DND-41 (cell line): Measurements from ENCODE around the gene SUN1.
A peak's percentile ranks its signal among the peaks of the same experiment; 100 is the strongest.

ENCODE experiments used
- ATAC-seq: fragments of 200-7000 bp; cut with Tn5 transposase; 3 replicates; pipeline ENCODE4 v1.9.1; 2021; ENCODE audit warnings: low read depth; ENCODE audit not compliant: insufficient read depth
- DNase-seq: peaks from one replicate; pipeline ENCODE4 v3.0.0-alpha.2; 2020
- H2AFZ ChIP-seq: 2 replicates; pipeline ENCODE4 v1.6.0; 2012; ENCODE audit warnings: low read depth, low read length
- H3K27ac ChIP-seq: 2 replicates; pipeline ENCODE4 v1.5.1; 2012; ENCODE audit warnings: low read length, inconsistent platforms
- H3K27me3 ChIP-seq: fragments of 200-600 bp; sonication (generic); 2 replicates; pipeline ENCODE4 v1.6.0; 2012; ENCODE audit warnings: low read length, mild to moderate bottlenecking, inconsistent platforms; ENCODE audit not compliant: insufficient read depth, poor library complexity
- H3K36me3 ChIP-seq: 2 replicates; pipeline ENCODE4 v1.5.1; 2012; ENCODE audit warnings: low read length, inconsistent platforms; ENCODE audit not compliant: insufficient read depth
- H3K4me1 ChIP-seq: 2 replicates; pipeline ENCODE4 v1.5.1; 2012; ENCODE audit warnings: mild to moderate bottlenecking, low read length; ENCODE audit not compliant: insufficient read depth
- H3K4me2 ChIP-seq: 2 replicates; pipeline ENCODE4 v1.6.0; 2012; ENCODE audit warnings: mild to moderate bottlenecking, moderate library complexity, low read length, inconsistent platforms; ENCODE audit not compliant: insufficient read depth
- H3K4me3 ChIP-seq, 2 experiments: fragments of 200-600 bp in 1 of 2; shearing (Covaris generic) in 1 of 2; 2 replicates each; pipeline ENCODE4 v1.5.1; 2012 to 2016; ENCODE audit warnings: inconsistent platforms in 2 of 2, low read length in 2 of 2, mild to moderate bottlenecking in 2 of 2, low read depth in 1 of 2, moderate library complexity in 1 of 2
- H3K79me2 ChIP-seq: 2 replicates; pipeline ENCODE4 v1.6.0; 2012; ENCODE audit warnings: low read length, inconsistent platforms; ENCODE audit not compliant: insufficient read depth
- H3K9ac ChIP-seq: 2 replicates; pipeline ENCODE4 v1.6.0; 2012; ENCODE audit warnings: low read depth, mild to moderate bottlenecking, inconsistent platforms, low read length, moderate library complexity
- H3K9me3 ChIP-seq: 2 replicates; pipeline ENCODE4 v1.5.1; 2012; ENCODE audit warnings: low read length, moderate library complexity, mild to moderate bottlenecking, inconsistent platforms; ENCODE audit not compliant: insufficient read depth, severe bottlenecking
- H4K20me1 ChIP-seq: 2 replicates; pipeline ENCODE4 v1.6.0; 2012; ENCODE audit warnings: low read length; ENCODE audit not compliant: insufficient read depth
- EZH2 ChIP-seq: IDR thresholded peaks from 3 replicates; pipeline ENCODE4 v1.6.1; 2012; ENCODE audit warnings: borderline replicate concordance, low read depth, mild to moderate bottlenecking, moderate library complexity, low read length, inconsistent platforms; ENCODE audit not compliant: severe bottlenecking
- TF ChIP-seq, protein P1 (sequence below): IDR thresholded peaks from 2 replicates; pipeline ENCODE4 v1.5.1; 2012; ENCODE audit warnings: borderline replicate concordance, low read length, moderate library complexity, mild to moderate bottlenecking; ENCODE audit not compliant: poor library complexity, severe bottlenecking; ENCODE audit errors: extremely low read depth

SUN1 gene

DNA sequence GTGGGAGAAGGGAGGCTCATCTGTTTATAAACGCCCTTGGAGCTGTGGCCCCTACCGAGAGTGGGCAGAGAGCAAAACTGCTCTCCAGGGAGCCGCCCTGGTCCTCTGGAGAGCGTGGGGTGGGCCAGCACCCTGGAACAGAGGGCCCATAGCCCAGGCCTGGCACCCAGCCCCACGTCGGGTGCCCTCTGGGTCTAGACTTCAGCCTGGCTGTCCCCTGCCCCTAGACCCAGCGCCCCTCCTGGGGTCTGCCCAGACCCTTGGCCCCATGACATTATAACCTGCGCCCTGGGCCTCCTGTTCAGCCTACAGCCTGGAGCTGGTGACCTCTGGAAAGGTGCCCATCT lies 68.7 kb downstream of the SUN1 start:
- Histone ChIP-seq H3K4me2 (no peak overlapping the region), H3K36me3 (peaks cover 20% of the 10 kb centered on the region), H4K20me1 (peaks cover 11% of the 10 kb centered on the region), H3K4me3 (no peak overlapping the region), H3K27me3 (no peaks in the 10 kb centered on the region), H3K79me2 (no peaks in the 10 kb centered on the region), H3K9me3 (no peaks in the 10 kb centered on the region), H3K9ac (no peak overlapping the region), H2AFZ (no peak overlapping the region), H3K27ac (no peak overlapping the region), H3K4me1 (no peaks in the 10 kb centered on the region)
- no peak for TF ChIP-seq EZH2
- TF ChIP-seq, protein P1, sequence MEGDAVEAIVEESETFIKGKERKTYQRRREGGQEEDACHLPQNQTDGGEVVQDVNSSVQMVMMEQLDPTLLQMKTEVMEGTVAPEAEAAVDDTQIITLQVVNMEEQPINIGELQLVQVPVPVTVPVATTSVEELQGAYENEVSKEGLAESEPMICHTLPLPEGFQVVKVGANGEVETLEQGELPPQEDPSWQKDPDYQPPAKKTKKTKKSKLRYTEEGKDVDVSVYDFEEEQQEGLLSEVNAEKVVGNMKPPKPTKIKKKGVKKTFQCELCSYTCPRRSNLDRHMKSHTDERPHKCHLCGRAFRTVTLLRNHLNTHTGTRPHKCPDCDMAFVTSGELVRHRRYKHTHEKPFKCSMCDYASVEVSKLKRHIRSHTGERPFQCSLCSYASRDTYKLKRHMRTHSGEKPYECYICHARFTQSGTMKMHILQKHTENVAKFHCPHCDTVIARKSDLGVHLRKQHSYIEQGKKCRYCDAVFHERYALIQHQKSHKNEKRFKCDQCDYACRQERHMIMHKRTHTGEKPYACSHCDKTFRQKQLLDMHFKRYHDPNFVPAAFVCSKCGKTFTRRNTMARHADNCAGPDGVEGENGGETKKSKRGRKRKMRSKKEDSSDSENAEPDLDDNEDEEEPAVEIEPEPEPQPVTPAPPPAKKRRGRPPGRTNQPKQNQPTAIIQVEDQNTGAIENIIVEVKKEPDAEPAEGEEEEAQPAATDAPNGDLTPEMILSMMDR = no peak
- no peak for DNase-seq
- ATAC-seq = no peak

DNA sequence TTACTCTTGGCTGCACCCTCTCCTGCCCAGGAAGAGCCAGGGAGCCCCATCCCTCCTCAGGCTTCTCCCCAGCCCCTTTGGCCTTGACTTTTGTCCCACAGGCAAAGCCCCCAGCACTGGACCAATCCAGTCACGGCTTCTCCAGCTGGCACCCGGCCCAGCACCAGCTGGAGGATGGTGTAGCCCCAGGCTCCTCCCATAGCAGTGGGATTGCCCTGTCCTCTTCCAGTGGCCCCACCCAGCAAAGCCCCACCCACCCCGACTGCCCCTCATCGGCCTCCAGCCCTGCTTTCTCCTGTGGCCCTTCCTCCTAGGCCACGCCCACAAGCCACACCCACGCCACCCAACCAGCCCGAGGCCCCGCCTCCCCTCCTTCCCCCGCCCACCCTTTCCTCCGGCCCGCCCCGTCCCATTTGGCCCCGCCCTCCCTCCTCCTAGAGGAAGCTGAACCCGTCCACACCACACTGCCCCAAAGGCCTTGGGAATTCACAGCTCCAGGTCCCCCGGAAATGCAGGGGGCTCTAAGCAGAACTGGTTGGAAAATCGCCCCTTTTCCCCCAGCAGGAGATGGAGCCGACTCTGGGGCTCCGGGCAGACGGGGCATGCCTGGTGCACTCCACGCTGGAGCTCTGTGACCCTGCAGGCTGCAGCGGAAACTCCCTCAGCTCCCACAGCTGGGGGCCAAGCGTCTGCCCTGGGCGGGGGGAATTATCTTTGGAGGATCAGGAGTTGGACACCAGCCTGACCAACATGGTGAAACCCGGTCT lies 69.3 kb downstream of the SUN1 start:
- H3K4me2 ChIP-seq = no peak overlapping the region
- H2AFZ ChIP-seq = no peak overlapping the region
- H3K36me3 ChIP-seq = peaks cover 15% of the 10 kb centered on the region
- H3K79me2 ChIP-seq = no peaks in the 10 kb centered on the region
- H3K4me3 ChIP-seq = no peak overlapping the region
- H3K27ac ChIP-seq = no peak overlapping the region
- no peaks in the 10 kb centered on the region for H3K27me3 ChIP-seq
- H3K4me1 ChIP-seq = no peaks in the 10 kb centered on the region
- TF ChIP-seq EZH2 = no peak
- TF ChIP-seq, protein P1 = no peak
- ATAC-seq (peak; percentile 62), DNase-seq (peak; percentile 63)
- H3K9me3 ChIP-seq = no peaks in the 10 kb centered on the region
- H3K9ac ChIP-seq = no peak overlapping the region
- H4K20me1 ChIP-seq = peaks cover 11% of the 10 kb centered on the region

DNA sequence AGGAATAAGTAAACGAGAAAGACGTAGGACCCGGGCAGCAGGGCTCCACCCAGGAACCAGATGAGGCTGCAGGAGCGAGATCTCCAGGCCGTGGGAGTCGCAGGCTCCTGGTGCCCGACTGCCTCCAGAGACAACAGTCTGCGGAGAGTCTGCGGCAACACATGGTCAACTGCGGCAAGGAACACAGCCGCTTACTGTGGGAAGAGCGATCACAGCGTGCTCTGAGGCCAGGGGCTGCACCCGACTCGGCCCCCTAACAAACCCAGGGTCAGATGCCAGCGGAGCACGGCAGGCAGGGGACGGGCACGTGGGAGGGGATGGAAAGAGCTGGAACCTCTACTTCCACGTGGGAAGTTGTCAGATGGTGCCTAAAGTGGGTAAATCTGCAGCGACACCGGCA lies 70.7 kb downstream of the SUN1 start:
- DNase-seq (no peak), ATAC-seq (no peak)
- Histone ChIP-seq H3K4me2 (no peak overlapping the region), H3K79me2 (no peaks in the 10 kb centered on the region), H3K4me3 (no peak overlapping the region), H3K9me3 (no peaks in the 10 kb centered on the region), H2AFZ (no peak overlapping the region), H3K9ac (no peak overlapping the region), H3K27ac (no peak overlapping the region), H3K36me3 (peaks cover 2% of the 10 kb centered on the region; the same call in 1 of the 2 replicates), H3K27me3 (no peaks in the 10 kb centered on the region), H4K20me1 (peaks cover 11% of the 10 kb centered on the region), H3K4me1 (no peaks in the 10 kb centered on the region)
- TF ChIP-seq EZH2 = no peak
- TF ChIP-seq, protein P1 = no peak
